ENCODE measurements around the gene NUTM2F. TPM values are rescaled to one million over a fixed set of nuclear protein-coding genes. Genes with fewer than 3 reads are reported as not detected.

NUTM2F gene
- total RNA-seq, 4 donors from 2014 or later: not detected

DNA sequence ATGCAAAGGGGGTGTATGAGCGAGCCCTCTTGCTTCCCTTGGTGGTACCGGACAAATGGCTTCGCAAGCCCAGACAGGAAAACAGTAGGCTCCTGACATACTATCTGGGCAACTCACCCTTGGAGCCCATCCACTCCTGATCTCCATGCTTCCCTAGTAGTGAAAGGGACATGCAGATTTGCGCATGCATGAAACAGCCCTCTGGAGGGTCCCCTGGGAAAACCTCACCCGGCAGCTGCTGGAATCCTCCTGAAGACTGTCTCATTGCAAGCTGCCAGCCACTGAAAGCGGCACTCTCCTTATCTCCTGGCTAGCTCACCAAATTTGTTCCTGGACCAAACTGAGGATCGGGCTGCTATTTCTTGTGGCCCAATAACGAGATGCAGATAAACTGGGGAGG, 59.2 kb downstream of the NUTM2F start:
- DNase-seq: no peak
- Histone ChIP-seq H3K36me3 (no peaks in the 10 kb centered on the region), H3K27me3 (no peaks in the 10 kb centered on the region), H3K27ac (no peak overlapping the region), H3K9me3 (no peaks in the 10 kb centered on the region), H3K4me1 (no peaks in the 10 kb centered on the region), H3K4me3 (no peak overlapping the region)
- TF ChIP-seq POLR2A (IDR thresholded peaks at IDR 0.05): no peak
- TF ChIP-seq, protein P1, sequence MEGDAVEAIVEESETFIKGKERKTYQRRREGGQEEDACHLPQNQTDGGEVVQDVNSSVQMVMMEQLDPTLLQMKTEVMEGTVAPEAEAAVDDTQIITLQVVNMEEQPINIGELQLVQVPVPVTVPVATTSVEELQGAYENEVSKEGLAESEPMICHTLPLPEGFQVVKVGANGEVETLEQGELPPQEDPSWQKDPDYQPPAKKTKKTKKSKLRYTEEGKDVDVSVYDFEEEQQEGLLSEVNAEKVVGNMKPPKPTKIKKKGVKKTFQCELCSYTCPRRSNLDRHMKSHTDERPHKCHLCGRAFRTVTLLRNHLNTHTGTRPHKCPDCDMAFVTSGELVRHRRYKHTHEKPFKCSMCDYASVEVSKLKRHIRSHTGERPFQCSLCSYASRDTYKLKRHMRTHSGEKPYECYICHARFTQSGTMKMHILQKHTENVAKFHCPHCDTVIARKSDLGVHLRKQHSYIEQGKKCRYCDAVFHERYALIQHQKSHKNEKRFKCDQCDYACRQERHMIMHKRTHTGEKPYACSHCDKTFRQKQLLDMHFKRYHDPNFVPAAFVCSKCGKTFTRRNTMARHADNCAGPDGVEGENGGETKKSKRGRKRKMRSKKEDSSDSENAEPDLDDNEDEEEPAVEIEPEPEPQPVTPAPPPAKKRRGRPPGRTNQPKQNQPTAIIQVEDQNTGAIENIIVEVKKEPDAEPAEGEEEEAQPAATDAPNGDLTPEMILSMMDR (IDR thresholded peaks at IDR 0.05): no peak

Other genes starting within 250 kb of the NUTM2F start
- gene PTPDC1, start 244.2 kb downstream of the NUTM2F start, total RNA-seq: 10 to 100 TPM in 2 of 4 donors, 1 to 10 TPM in 2; 7.2 to 15.7 (median 9.4) TPM
- 10 to 100 TPM; 13.5 to 51.8 (median 29.7) TPM for gene ZNF169, start 69.3 kb downstream of the NUTM2F start, total RNA-seq
- gene PCAT7, start 226.4 kb upstream of the NUTM2F start, total RNA-seq: 1 to 10 TPM in 3 of 4 donors, not detected in 1; 1.1 to 1.8 (median 1.3) TPM